ENCODE measurements around the gene PDP2.

PDP2 gene

GRCh38 chr16:66899945-66900710 is 19.8 kb downstream of the PDP2 start:
- no peak overlapping the region for H3K4me3 ChIP-seq (ENCODE audit: low read depth, low read length)
- no peak for TF ChIP-seq CTCF (IDR thresholded peaks at IDR 0.05; ENCODE audit: low read depth, low read length, missing control alignments)
- in situ Hi-C loops (cut with HindIII; ENCODE audit: low sequenced_read_pairs) = no loop called here
- no peak for DNase-seq (ENCODE audit: low read depth)

- in situ Hi-C loops (cut with HindIII; ENCODE audit: low sequenced_read_pairs) = no loop called here
- no peak overlapping the region for H3K4me3 ChIP-seq (ENCODE audit: low read depth, low read length)
- no peak for DNase-seq (ENCODE audit: low read depth)
- TF ChIP-seq CTCF (IDR thresholded peaks at IDR 0.05; ENCODE audit: low read depth, low read length, missing control alignments) = no peak
Measured at GRCh38 chr16:66900721-66901441, 20.6 kb downstream of the PDP2 start.

GRCh38 chr16:66901626-66902025 is 21.3 kb downstream of the PDP2 start:
- in situ Hi-C loops (cut with HindIII; ENCODE audit: low sequenced_read_pairs) = no loop called here
- TF ChIP-seq CTCF (IDR thresholded peaks at IDR 0.05; ENCODE audit: low read depth, low read length, missing control alignments) = no peak
- H3K4me3 ChIP-seq (ENCODE audit: low read depth, low read length) = no peak overlapping the region
- DNase-seq (ENCODE audit: low read depth) = no peak

GRCh38 chr16:66902648-66903543 is 22.6 kb downstream of the PDP2 start:
- in situ Hi-C loops (cut with HindIII; ENCODE audit: low sequenced_read_pairs) = no loop called here

GRCh38 chr16:66903544-66904427 is 23.5 kb downstream of the PDP2 start:
- TF ChIP-seq CTCF (IDR thresholded peaks at IDR 0.05; ENCODE audit: low read depth, low read length, missing control alignments) = no peak
- no peak overlapping the region for H3K4me3 ChIP-seq (ENCODE audit: low read depth, low read length)
- in situ Hi-C loops (cut with HindIII; ENCODE audit: low sequenced_read_pairs) = no loop called here
- DNase-seq (ENCODE audit: low read depth) = no peak

More at GRCh38 chr16:66902648-66903543, 22.6 kb downstream of the PDP2 start:
- no peak for DNase-seq (ENCODE audit: low read depth)
- TF ChIP-seq CTCF (IDR thresholded peaks at IDR 0.05; ENCODE audit: low read depth, low read length, missing control alignments) = no peak
- no peak overlapping the region for H3K4me3 ChIP-seq (ENCODE audit: low read depth, low read length)
